GM19468 (cell line): ENCODE measurements around the gene PITX1.

ENCODE experiments used
- ATAC-seq: cut with Tn5 transposase; IDR thresholded peaks from one replicate; pipeline ENCODE4 v1.9.1; 2021; ENCODE audit warnings: mild to moderate bottlenecking, moderate library complexity, moderate number of reproducible peaks; ENCODE audit not compliant: unreplicated experiment; ENCODE audit errors: extremely low read depth

Gene PITX1

GRCh38 chr5:134989266-134989830 is 44.7 kb downstream of the PITX1 start:
- no peak for ATAC-seq

GRCh38 chr5:134982230-134982629 is 51.8 kb downstream of the PITX1 start:
- ATAC-seq: no peak

- ATAC-seq: no peak
These were observed 54.6 kb downstream of the PITX1 start for GRCh38 chr5:134979416-134979815.
